SK-N-SH (cell line): ENCODE measurements around the gene ASIC2. TPM values are rescaled to one million over a fixed set of nuclear protein-coding genes. Genes with fewer than 3 reads are reported as not detected.

Source experiments
- CTCF ChIA-PET: fragments of 300-600, 350-600 bp; formaldehyde crosslinking; extraction: SDS; loops from one replicate; lab custom pipeline; 2021; lab: Yijun Ruan, JAX
- POLR2A ChIA-PET: fragments of 350-600 bp; sonication (Branson Sonifier 250); formaldehyde crosslinking; extraction: SDS; loops from one replicate; lab custom pipeline; 2020; ENCODE audit warnings: antibody characterized with exemption, inconsistent platforms; lab: Yijun Ruan, JAX
- DNase-seq: peaks from one replicate; pipeline ENCODE4 v3.0.0; 2012
- H2AFZ ChIP-seq: fragments of 200-600 bp; sonication (generic); 2 replicates; pipeline ENCODE4 v1.8.1; 2016; ENCODE audit warnings: antibody characterized with exemption, mild to moderate bottlenecking, low read depth
- H3F3A ChIP-seq: fragments of 200-600 bp; sonication (generic); replicated peaks from 2 replicates; pipeline ENCODE3; 2016; ENCODE audit warnings: antibody characterized with exemption, mild to moderate bottlenecking; ENCODE audit not compliant: insufficient read depth
- H3K27ac ChIP-seq, 2 experiments: fragments of 200-500 bp in 1 of 2; fragments of 200-600 bp in 1 of 2; sonication (Bioruptor generic) in 1 of 2; sonication (generic), shearing (Covaris generic) in 1 of 2; 2 replicates each; pipeline versions ENCODE4 v1.5.1 to v1.6.1; 2014 to 2016; ENCODE audit warnings: low read depth in 2 of 2, inconsistent platforms in 1 of 2, low read length in 1 of 2, mild to moderate bottlenecking in 1 of 2, mixed read lengths in 1 of 2
- H3K27me3 ChIP-seq: fragments of 200-600 bp; sonication (generic), shearing (Covaris generic); 2 replicates; pipeline ENCODE4 v1.6.1; 2016; ENCODE audit warnings: mixed run types; ENCODE audit not compliant: insufficient read depth
- H3K36me3 ChIP-seq, 2 experiments: fragments of 200-500 bp in 1 of 2; fragments of 200-600 bp in 1 of 2; sonication (Bioruptor generic) in 1 of 2; sonication (generic) in 1 of 2; replicated peaks in 1 of 2; 2 replicates each; pipeline versions ENCODE3 to v1.5.1; 2014 to 2016; ENCODE audit warnings: low read length in 1 of 2, mild to moderate bottlenecking in 1 of 2; ENCODE audit not compliant: insufficient read depth in 2 of 2, control insufficient read depth in 1 of 2
- H3K4me1 ChIP-seq, 2 experiments: fragments of 200-500 bp in 1 of 2; fragments of 200-600 bp in 1 of 2; sonication (Bioruptor generic) in 1 of 2; sonication (generic), shearing (Covaris generic) in 1 of 2; 2 replicates each; pipeline versions ENCODE4 v1.5.1 to v1.6.1; 2014 to 2016; ENCODE audit warnings: low read depth in 1 of 2, low read length in 1 of 2, mixed run types in 1 of 2; ENCODE audit not compliant: insufficient read depth in 2 of 2, control insufficient read depth in 1 of 2
- H3K4me2 ChIP-seq: fragments of 200-600 bp; sonication (generic), shearing (Covaris generic); 2 replicates; pipeline ENCODE4 v1.6.1; 2017; ENCODE audit warnings: mixed run types
- H3K4me3 ChIP-seq, 2 experiments: fragments of 200-500 bp in 1 of 2; fragments of 200-600 bp in 1 of 2; sonication (Bioruptor generic) in 1 of 2; sonication (generic), shearing (Covaris generic) in 1 of 2; 2 replicates each; pipeline versions ENCODE4 v1.5.1 to v1.8.1; 2014 to 2016; ENCODE audit warnings: low read depth in 2 of 2, inconsistent platforms in 1 of 2, low read length in 1 of 2, mild to moderate bottlenecking in 1 of 2, mixed read lengths in 1 of 2, moderate library complexity in 1 of 2
- H3K79me2 ChIP-seq: fragments of 200-600 bp; sonication (generic); 2 replicates; pipeline ENCODE4 v1.8.1; 2017; ENCODE audit warnings: mild to moderate bottlenecking; ENCODE audit not compliant: insufficient read depth
- H3K9ac ChIP-seq: fragments of 200-600 bp; sonication (generic); 2 replicates; pipeline ENCODE4 v1.6.1; 2017; ENCODE audit warnings: mixed run types
- H3K9me2 ChIP-seq: fragments of 200-600 bp; sonication (generic); 2 replicates; pipeline ENCODE4 v1.6.1; 2017; ENCODE audit warnings: mixed run types
- H3K9me3 ChIP-seq: fragments of 200-600 bp; sonication (generic); 2 replicates; pipeline ENCODE4 v1.6.1; 2017; ENCODE audit warnings: mixed run types, mild to moderate bottlenecking, moderate library complexity
- H4K20me1 ChIP-seq: fragments of 200-600 bp; sonication (generic); 2 replicates; pipeline ENCODE4 v1.6.1; 2017; ENCODE audit warnings: mild to moderate bottlenecking, mixed run types; ENCODE audit not compliant: insufficient read depth
- CHD2 ChIP-seq: fragments of 150-350 bp; IDR thresholded peaks from 2 replicates; pipeline ENCODE4 v1.6.1; 2018; ENCODE audit warnings: low read length; ENCODE audit not compliant: partially characterized antibody
- ELF1 ChIP-seq: IDR thresholded peaks from 2 replicates; pipeline ENCODE4 v1.4.0; 2012
- EP300 ChIP-seq, 2 experiments: IDR thresholded peaks; 2 replicates each; pipeline versions ENCODE4 v1.4.0 to v1.6.1; 2012; ENCODE audit warnings: borderline replicate concordance in 1 of 2, low read depth in 1 of 2, low read length in 1 of 2
- FOXJ3 ChIP-seq: sonication (generic); formaldehyde crosslinking; IDR thresholded peaks from 2 replicates; pipeline ENCODE4 v1.5.1; 2020; ENCODE audit warnings: mild to moderate bottlenecking, missing genetic modification reagents
- FOXM1 ChIP-seq: IDR thresholded peaks from 2 replicates; pipeline ENCODE4 v1.4.0; 2012; ENCODE audit warnings: low read depth, mild to moderate bottlenecking
- GATA2 ChIP-seq: sonication (generic); formaldehyde crosslinking; IDR thresholded peaks from 2 replicates; pipeline ENCODE4 v1.5.0; 2020; ENCODE audit warnings: mild to moderate bottlenecking, missing genetic modification reagents
- MEF2A ChIP-seq: IDR thresholded peaks from 2 replicates; pipeline ENCODE4 v1.4.0; 2012; ENCODE audit warnings: low read depth, borderline replicate concordance
- RXRA ChIP-seq: IDR thresholded peaks from 2 replicates; pipeline ENCODE4 v1.4.0; 2012; ENCODE audit warnings: low read depth, mild to moderate bottlenecking, borderline replicate concordance
- SIN3A ChIP-seq: IDR thresholded peaks from 2 replicates; pipeline ENCODE4 v1.6.1; 2012; ENCODE audit warnings: low read depth, mild to moderate bottlenecking, low read length, moderate library complexity, borderline replicate concordance
- TEAD4 ChIP-seq: IDR thresholded peaks from 2 replicates; pipeline ENCODE4 v1.4.0; 2012; ENCODE audit warnings: mild to moderate bottlenecking, borderline replicate concordance; ENCODE audit not compliant: insufficient read depth
- YY1 ChIP-seq: IDR thresholded peaks from 2 replicates; pipeline ENCODE4 v1.4.0; 2012; ENCODE audit warnings: low read depth, mild to moderate bottlenecking
- WGBS: methylation state at CpG from one replicate; pipeline ENCODE4 v1.1.6; 2017; ENCODE audit warnings: low lambda C conversion rate; 5-methylcytosine and 5-hydroxymethylcytosine counted together
- polyA plus RNA-seq, 3 experiments: library from polyadenylated mRNA; depleted of rRNA; stranded (reverse); fragments of >200 nt; gene quantifications; 2 replicates each; pipeline ENCODE4 v1.2.3, GENCODE V29; 2012
- TF ChIP-seq, protein P1 (sequence below): IDR thresholded peaks from 2 replicates; pipeline ENCODE4 v1.6.1; 2012; ENCODE audit warnings: mild to moderate bottlenecking, low read depth, low read length, moderate library complexity
- TF ChIP-seq, protein P2 (sequence below): fragments of 200-600 bp; sonication (generic); IDR thresholded peaks from 2 replicates; pipeline ENCODE4 v1.6.1; 2017; ENCODE audit warnings: antibody characterized with exemption, mild to moderate bottlenecking, moderate library complexity
- TF ChIP-seq, protein P3 (sequence below): fragments of 150-350 bp; IDR thresholded peaks from 2 replicates; pipeline ENCODE4 v1.6.1; 2016; ENCODE audit warnings: mild to moderate bottlenecking, low read depth, low read length
- TF ChIP-seq, protein P4 (sequence below): fragments of 150-350 bp; IDR thresholded peaks from 2 replicates; pipeline ENCODE4 v1.6.1; 2017; ENCODE audit warnings: antibody characterized with exemption, low read length, low read depth, borderline replicate concordance

Gene ASIC2
- polyA plus RNA-seq, 1 of the 3 experiments (the other 2 are of a cell fraction), result 0.08 TPM

DNA sequence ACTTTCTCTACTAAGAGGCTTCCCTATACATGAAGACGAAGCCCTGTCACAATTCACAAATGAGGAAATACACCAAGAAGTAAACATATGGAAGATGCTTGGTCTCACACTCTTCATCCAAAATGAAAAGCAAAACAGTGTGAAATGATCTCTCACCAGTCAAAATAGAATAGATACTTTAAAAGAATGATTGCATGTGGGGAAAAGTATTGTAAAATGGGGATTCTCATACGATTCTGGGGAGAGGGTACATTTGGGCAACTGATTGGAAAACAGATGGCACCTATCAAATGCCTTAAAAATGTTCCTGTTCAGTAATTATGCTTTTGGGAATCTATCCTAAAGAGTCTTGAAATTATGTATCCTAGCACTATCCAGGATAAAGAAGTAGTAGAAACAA, 78.1 kb downstream of the ASIC2 start:
- Histone ChIP-seq H3F3A (no peaks in the 10 kb centered on the region), H3K4me2 (no peak overlapping the region), H4K20me1 (no peaks in the 10 kb centered on the region), H3K4me1 (peaks cover 0 to 5% of the 10 kb centered on the region in 2 experiments; a peak in 2 of 4 replicates), H3K27me3 (no peaks in the 10 kb centered on the region), H3K9me2 (no peaks in the 10 kb centered on the region), H3K9ac (no peak overlapping the region), H3K79me2 (no peaks in the 10 kb centered on the region), H3K27ac (no peak overlapping the region), H3K4me3 (no peak overlapping the region), H2AFZ (no peak overlapping the region), H3K9me3 (no peaks in the 10 kb centered on the region), H3K36me3 (no peaks in the 10 kb centered on the region)
- WGBS, result 42% methylated on average over 2 of the region's 2 CpGs
- POLR2A ChIA-PET, result no interaction called here
- CTCF ChIA-PET, result no interaction called here
- no peak for DNase-seq
- no peak for TF ChIP-seq TEAD4
- TF ChIP-seq FOXM1, result no peak
- TF ChIP-seq, protein P1, sequence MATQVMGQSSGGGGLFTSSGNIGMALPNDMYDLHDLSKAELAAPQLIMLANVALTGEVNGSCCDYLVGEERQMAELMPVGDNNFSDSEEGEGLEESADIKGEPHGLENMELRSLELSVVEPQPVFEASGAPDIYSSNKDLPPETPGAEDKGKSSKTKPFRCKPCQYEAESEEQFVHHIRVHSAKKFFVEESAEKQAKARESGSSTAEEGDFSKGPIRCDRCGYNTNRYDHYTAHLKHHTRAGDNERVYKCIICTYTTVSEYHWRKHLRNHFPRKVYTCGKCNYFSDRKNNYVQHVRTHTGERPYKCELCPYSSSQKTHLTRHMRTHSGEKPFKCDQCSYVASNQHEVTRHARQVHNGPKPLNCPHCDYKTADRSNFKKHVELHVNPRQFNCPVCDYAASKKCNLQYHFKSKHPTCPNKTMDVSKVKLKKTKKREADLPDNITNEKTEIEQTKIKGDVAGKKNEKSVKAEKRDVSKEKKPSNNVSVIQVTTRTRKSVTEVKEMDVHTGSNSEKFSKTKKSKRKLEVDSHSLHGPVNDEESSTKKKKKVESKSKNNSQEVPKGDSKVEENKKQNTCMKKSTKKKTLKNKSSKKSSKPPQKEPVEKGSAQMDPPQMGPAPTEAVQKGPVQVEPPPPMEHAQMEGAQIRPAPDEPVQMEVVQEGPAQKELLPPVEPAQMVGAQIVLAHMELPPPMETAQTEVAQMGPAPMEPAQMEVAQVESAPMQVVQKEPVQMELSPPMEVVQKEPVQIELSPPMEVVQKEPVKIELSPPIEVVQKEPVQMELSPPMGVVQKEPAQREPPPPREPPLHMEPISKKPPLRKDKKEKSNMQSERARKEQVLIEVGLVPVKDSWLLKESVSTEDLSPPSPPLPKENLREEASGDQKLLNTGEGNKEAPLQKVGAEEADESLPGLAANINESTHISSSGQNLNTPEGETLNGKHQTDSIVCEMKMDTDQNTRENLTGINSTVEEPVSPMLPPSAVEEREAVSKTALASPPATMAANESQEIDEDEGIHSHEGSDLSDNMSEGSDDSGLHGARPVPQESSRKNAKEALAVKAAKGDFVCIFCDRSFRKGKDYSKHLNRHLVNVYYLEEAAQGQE, result no peak
- no peak for TF ChIP-seq EP300 (IDR thresholded peaks at IDR 0.05; ENCODE audit: borderline replicate concordance in 1 of 2, low read depth in 1 of 2, low read length in 1 of 2)
- TF ChIP-seq, protein P2, sequence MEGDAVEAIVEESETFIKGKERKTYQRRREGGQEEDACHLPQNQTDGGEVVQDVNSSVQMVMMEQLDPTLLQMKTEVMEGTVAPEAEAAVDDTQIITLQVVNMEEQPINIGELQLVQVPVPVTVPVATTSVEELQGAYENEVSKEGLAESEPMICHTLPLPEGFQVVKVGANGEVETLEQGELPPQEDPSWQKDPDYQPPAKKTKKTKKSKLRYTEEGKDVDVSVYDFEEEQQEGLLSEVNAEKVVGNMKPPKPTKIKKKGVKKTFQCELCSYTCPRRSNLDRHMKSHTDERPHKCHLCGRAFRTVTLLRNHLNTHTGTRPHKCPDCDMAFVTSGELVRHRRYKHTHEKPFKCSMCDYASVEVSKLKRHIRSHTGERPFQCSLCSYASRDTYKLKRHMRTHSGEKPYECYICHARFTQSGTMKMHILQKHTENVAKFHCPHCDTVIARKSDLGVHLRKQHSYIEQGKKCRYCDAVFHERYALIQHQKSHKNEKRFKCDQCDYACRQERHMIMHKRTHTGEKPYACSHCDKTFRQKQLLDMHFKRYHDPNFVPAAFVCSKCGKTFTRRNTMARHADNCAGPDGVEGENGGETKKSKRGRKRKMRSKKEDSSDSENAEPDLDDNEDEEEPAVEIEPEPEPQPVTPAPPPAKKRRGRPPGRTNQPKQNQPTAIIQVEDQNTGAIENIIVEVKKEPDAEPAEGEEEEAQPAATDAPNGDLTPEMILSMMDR, result no peak
- TF ChIP-seq FOXJ3 (CRISPR knock-in tag), result no peak
- TF ChIP-seq SIN3A, result no peak
- no peak for TF ChIP-seq ELF1
- TF ChIP-seq MEF2A, result no peak
- TF ChIP-seq RXRA, result no peak
- no peak for TF ChIP-seq CHD2
- TF ChIP-seq, protein P3, sequence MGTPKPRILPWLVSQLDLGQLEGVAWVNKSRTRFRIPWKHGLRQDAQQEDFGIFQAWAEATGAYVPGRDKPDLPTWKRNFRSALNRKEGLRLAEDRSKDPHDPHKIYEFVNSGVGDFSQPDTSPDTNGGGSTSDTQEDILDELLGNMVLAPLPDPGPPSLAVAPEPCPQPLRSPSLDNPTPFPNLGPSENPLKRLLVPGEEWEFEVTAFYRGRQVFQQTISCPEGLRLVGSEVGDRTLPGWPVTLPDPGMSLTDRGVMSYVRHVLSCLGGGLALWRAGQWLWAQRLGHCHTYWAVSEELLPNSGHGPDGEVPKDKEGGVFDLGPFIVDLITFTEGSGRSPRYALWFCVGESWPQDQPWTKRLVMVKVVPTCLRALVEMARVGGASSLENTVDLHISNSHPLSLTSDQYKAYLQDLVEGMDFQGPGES, result no peak
- no peak for TF ChIP-seq YY1
- TF ChIP-seq, protein P4, sequence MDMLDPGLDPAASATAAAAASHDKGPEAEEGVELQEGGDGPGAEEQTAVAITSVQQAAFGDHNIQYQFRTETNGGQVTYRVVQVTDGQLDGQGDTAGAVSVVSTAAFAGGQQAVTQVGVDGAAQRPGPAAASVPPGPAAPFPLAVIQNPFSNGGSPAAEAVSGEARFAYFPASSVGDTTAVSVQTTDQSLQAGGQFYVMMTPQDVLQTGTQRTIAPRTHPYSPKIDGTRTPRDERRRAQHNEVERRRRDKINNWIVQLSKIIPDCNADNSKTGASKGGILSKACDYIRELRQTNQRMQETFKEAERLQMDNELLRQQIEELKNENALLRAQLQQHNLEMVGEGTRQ, result no peak
- no peak for TF ChIP-seq GATA2 (CRISPR knock-in tag)
